HG03342 (cell line): ENCODE measurements around the gene GDF10.

Source experiments
- ATAC-seq: cut with Tn5 transposase; IDR thresholded peaks from one replicate; pipeline ENCODE4 v1.9.1; 2021; ENCODE audit warnings: mild to moderate bottlenecking, moderate library complexity; ENCODE audit not compliant: unreplicated experiment

Gene GDF10

GRCh38 chr10:47331491-47331890, 31.5 kb downstream of the GDF10 start:
- ATAC-seq = no peak

DNA sequence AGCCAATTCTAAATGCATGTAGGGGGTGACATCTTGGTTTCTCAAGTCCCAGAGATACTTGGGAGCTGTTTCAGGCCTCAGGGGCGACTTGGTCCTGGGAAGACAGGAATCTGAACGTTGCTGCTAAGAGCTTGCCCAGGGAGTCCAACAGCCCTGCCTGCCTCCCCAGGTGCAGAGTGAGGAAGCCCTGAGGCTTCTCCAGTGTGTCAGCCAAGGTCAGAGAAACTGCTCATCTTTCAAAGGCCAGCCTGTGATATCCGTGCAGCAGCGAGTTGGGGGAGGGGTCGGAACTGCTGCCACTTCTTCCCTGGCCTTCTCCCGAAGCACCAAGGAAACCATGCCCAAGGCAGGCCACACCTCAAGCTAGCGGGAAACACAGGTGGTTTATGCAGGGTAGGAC, 32.0 kb downstream of the GDF10 start:
- ATAC-seq = no peak

DNA sequence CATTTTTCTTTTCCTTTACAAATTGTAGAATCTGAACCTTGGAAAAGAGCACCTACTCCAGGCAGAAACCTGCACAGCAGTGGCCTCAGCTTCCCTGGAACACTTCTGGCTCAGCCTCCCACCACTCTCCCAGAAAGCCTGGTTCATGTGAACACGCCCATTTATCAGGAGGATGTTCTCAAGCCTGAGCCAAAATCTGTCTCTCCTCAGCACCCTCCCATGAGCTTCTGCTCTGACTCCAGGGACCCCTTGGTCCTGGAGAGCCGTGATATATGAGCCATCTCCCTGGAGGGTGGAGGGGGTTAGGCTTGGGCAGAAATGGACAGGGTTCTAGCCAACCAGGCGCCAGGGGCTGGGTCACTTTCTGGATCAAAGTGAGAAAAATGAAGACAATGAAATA, 32.4 kb downstream of the GDF10 start:
- ATAC-seq = no peak

- ATAC-seq = no peak
Observed at GRCh38 chr10:47332946-47333345, 32.9 kb downstream of the GDF10 start.

DNA sequence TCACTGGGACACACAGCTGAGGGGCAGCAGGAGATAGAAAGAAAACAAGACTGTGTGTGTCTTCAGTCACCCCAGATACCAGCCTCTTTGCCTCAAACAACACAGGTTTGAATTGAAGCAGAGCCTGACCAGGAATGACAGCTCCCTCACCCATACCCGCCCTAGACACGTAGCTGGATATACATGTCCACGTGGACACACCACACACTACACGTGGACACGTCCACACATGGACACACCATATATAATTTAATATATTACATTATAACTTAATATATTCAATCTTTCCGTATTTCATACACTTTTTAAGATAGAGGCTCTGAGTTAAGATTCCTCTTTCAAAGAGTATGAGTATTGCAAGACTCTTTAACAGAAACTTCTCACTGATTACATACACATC, 33.5 kb downstream of the GDF10 start:
- ATAC-seq = no peak

DNA sequence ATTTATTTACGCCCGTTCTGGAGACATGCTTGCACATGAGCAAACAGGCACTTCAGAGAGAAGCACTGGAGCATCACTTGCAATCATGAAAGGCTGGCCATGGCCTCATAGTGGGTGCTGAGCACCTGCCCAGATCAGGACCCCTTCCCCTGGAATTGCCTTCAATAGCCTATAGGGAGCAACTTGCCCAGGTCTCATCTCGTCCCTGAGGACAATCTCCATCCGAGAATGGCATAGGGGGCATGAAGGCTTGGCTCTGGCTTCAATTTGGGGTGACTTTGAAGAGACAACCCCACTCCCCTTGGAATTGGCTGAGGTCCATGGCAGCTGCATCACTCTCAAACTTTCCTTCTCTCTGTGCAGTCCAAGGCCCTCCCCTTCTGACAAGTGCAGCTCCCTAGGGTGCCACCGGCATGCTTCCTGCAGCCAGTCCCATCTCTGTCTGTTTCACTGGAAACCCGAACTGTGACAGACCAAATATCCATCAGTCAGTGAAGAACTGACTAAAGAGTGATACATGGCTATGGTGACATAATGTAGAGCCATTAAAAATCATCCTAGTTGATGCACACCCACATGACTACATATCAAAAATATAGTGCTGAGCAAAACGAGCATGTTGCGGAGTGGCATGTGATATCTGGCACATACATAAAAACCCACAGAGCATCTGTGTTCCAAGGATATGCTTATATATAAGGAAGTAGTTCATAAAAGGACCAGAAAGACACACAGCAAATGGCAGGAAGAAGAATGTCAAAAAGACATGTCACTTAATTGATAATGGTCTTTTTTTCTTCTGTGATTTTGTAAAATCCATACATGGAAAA, 34.7 kb downstream of the GDF10 start:
- ATAC-seq = no peak

DNA sequence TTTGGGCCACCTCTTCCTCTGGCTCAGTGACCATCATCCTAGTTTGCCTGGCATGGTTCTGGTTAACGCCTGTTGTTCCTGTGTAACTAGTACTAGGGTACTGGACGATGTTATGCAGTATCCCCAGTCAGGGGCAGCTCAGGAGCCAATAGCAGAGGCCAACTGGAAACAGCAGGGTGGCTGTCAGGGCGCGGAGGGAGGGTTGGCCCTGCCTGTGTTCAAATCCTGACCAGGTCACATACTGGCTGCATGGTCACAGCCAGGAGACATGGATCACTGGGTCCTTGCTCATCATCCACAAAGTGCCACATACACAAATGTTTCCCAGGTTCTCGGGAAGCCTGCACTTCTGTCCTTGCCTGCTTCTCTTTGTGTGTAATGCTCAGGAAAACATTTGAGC, 35.9 kb downstream of the GDF10 start:
- no peak for ATAC-seq

DNA sequence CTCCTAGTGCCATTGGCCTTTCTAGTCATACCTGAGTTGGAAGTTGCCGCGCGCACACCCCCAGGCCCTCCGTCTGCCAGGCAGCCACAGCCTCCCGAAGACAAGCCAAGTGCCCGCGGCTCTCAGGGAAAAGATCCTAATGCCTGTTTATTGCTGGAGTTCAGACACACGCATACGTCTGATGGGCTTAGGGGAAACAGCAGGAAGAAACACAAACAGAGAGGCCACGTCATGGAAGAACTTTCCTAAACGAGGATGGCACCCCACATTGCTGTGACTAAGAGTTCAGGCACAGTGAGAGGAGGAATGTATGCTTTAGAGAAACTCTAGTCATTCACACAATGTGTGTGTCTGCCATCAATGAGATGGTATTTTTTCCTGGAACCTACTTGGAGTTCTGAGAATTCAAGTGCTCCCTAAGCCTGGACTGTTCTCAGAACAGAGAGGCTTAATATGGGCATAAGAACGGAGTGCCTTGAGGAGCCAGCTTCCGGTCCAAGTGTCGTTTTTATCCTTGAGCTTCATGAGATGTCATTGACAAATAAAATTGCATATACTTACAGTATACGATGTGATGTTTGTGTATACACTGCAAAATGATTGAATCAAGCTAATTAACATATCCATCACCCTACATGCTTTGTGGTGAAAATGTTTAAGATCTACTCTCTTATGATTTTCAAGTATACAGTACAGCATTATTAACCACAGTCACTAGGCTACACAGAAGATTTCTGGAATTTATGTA, 36.6 kb downstream of the GDF10 start:
- ATAC-seq = no peak

DNA sequence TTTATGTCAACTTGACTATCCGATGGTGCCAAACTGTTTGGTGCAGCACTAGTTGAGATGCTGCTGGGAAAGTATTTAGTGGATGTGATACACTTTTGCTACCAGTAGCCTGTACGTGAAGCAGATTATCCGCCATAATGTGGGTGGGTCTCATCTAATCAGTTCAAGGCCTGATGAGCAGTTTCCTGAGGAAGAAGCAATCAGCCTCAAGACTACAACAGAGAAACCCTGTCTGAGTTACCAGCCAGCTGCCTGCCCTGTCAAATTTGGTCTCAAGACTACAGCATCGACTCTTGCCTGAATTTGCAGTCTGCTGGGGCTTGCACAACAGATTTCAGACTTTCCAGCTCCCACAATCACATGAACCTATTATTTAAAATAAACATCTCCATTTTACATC, 37.3 kb downstream of the GDF10 start:
- no peak for ATAC-seq

GRCh38 chr10:47339186-47339735, 39.3 kb downstream of the GDF10 start:
- ATAC-seq = no peak

GRCh38 chr10:47339759-47340607, 40.0 kb downstream of the GDF10 start:
- no peak for ATAC-seq

- ATAC-seq = peak; percentile 68
Observed at GRCh38 chr10:47340608-47341170, 40.7 kb downstream of the GDF10 start.

DNA sequence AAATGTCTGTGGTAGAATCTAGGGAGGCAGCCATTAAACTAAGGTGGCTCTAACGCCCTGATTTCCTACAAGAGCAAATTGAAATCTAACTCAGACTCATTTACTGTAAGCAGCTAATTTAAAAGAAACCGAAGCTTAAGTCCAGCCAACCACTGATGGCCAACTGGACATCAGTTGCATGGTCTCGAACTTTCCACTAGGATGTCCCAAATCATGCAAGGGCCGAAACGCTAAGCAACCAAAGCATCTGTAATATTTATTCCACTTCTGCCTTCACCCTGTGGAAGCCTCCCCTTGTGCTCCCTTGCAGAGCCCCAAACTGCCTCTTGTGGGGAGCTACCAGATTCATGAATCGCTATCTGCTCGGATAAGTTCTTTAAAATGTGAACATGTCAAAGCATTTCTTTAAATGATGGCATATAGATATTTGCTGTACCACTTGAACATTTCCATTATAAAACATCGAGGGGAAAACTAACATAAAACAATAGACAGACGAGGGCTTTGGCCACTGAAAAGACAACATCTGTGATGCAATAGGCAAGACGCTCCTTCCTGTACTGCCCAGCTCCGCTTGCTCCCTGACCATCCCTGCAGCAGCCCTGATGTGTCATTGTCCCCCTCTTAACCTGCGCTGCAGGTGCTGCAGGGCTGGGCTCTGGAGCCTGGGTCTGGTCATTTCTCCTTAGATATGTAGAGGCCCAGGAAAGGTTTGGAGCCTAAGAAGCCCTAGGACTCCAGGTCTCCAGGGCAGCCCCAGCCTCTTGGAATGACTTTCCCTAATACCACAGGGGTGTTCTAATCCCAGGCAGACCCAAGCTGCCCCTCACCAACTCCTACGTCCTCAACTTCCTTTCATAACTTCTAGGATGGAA, 45.2 kb downstream of the GDF10 start:
- ATAC-seq = no peak

- no peak for ATAC-seq
Observed at GRCh38 chr10:47346581-47347302, 46.7 kb downstream of the GDF10 start.

DNA sequence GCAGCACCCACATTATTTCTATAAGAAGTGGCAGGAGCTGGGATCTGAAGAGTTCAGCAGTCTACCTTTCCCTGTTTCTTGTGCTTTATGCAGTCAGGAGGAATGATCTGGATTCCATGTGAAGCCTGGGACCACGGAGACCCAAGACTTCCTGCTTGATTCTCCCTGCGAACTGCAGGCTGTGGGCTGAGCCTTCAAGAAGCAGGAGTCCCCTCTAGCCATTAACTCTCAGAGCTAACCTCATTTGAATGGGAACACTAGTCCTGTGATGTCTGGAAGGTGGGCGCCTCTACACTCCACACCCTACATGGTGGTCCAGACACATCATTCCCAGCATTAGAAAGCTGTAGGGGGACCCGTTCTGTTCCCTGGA, 47.3 kb downstream of the GDF10 start:
- ATAC-seq = no peak

DNA sequence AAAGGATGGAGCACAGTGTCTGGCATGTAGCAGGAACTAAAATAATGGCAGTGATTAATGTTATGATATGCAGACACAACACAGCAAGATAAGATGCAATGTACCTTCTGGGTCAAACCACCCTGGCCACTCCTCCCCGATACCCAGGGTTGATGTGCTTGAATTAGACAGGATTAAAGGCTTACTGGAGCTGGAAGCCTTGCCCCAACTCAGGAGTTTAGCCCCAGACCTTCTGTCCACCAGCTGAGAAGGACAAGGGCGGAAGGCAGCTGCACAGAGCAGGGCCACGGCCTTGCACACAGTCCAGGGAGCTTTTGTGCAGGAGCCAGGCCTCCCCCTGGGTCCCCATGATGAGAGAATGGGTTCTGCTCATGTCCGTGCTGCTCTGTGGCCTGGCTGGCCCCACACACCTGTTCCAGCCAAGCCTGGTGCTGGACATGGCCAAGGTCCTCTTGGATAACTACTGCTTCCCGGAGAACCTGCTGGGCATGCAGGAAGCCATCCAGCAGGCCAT, 48.2 kb downstream of the GDF10 start, which contains the start of gene RBP3:
Gene RBP3 (plus strand): TSS at position 226 of the 514 bp plus-strand sequence. CDS start 122 bp downstream, at position 348.
- ATAC-seq = no peak

- no peak for ATAC-seq
Observed at GRCh38 chr10:47348661-47349470, 48.9 kb downstream of the GDF10 start.

- ATAC-seq = no peak
Observed at GRCh38 chr10:47349516-47349915, 49.5 kb downstream of the GDF10 start.
